K562 (cell line): Measurements from ENCODE around the gene CGA. TPM values are rescaled to one million over a fixed set of nuclear protein-coding genes. Genes with fewer than 3 reads are reported as not detected.
A peak's percentile ranks its signal among the peaks of the same experiment; 100 is the strongest.

Source experiments
- ATAC-seq: fragments of 200-7000 bp; cut with Tn5 transposase; 3 replicates; pipeline ENCODE4 v1.9.1; 2020; ENCODE audit warnings: moderate library complexity
- BruUV-seq: library from RNA; stranded (reverse); fragments of 400-500 nt; replicated peaks from 2 replicates; lab custom pipeline; 2021; lab: Mats Ljungman, UMichigan
- CTCF ChIA-PET: fragments of 300-600 bp; formaldehyde crosslinking; extraction: SDS; loops from one replicate; lab custom pipeline; 2021; ENCODE audit warnings: low intra/inter-chr PET ratio; lab: Yijun Ruan, JAX
- POLR2A ChIA-PET: fragments of 300-600, 350-650 bp; sonication (Branson Sonifier 250); formaldehyde crosslinking; extraction: SDS; loops from one replicate; lab custom pipeline; 2021; ENCODE audit warnings: antibody characterized with exemption, inconsistent platforms; lab: Yijun Ruan, JAX
- DNase-seq, 4 experiments: peaks; one replicate each; pipeline versions ENCODE4 v3.0.0 to v3.0.0-alpha.2; 2011 to 2018; ENCODE audit warnings: low spot score in 3 of 4, mixed read lengths in 3 of 4; ENCODE audit errors: extremely low read depth in 1 of 4
- FAIRE-seq: peaks from 2 replicates; lab custom pipeline; 2011; peaks lifted over from hg19 to GRCh38; lab: Jason Lieb, UNC
- H2AFZ ChIP-seq: 2 replicates; pipeline ENCODE4 v1.6.0; 2011; ENCODE audit warnings: low read depth, low read length, control low read depth, inconsistent platforms
- H3K27ac ChIP-seq: fragments of 200-600 bp; 3 replicates; pipeline ENCODE4 v1.8.0; 2011; ENCODE audit warnings: low read depth, mild to moderate bottlenecking, control low read depth, inconsistent platforms, low read length, moderate library complexity, mixed read lengths; ENCODE audit errors: extremely low read depth
- H3K27me3 ChIP-seq, 2 experiments: fragments of 300-600 bp in 1 of 2; 2 replicates in 1 of 2; 3 replicates in 1 of 2; pipeline versions ENCODE4 v1.6.0 to v1.8.0; 2011; ENCODE audit warnings: inconsistent platforms in 2 of 2, low read length in 2 of 2, mild to moderate bottlenecking in 1 of 2, mixed read lengths in 1 of 2, moderate library complexity in 1 of 2; ENCODE audit not compliant: control insufficient read depth in 2 of 2, insufficient read depth in 2 of 2
- H3K36me3 ChIP-seq: fragments of 300-600 bp; 3 replicates; pipeline ENCODE4 v1.8.0; 2011; ENCODE audit warnings: mild to moderate bottlenecking, low read length, inconsistent platforms; ENCODE audit not compliant: control insufficient read depth, insufficient read depth
- H3K4me1 ChIP-seq, 2 experiments: fragments of 200-600 bp in 1 of 2; replicated peaks in 1 of 2; 2 replicates in 1 of 2; 3 replicates in 1 of 2; pipeline versions ENCODE4 v1.5.1 to v1.8.0; 2011; ENCODE audit warnings: inconsistent platforms in 2 of 2, low read length in 2 of 2, mild to moderate bottlenecking in 1 of 2, mixed read lengths in 1 of 2, moderate library complexity in 1 of 2; ENCODE audit not compliant: control insufficient read depth in 2 of 2, insufficient read depth in 2 of 2
- H3K4me2 ChIP-seq: 2 replicates; pipeline ENCODE4 v1.6.1; 2011; ENCODE audit warnings: low read length, control low read depth, inconsistent platforms, mixed read lengths; ENCODE audit not compliant: insufficient read depth
- H3K4me3 ChIP-seq: fragments of 200-600 bp; sonication (generic), shearing (Covaris generic); 2 replicates; pipeline ENCODE4 v1.5.1; 2016; ENCODE audit warnings: control low read depth, inconsistent platforms
- H3K79me2 ChIP-seq: fragments of 200-600 bp; 3 replicates; pipeline ENCODE4 v1.8.0; 2011; ENCODE audit warnings: low read length, inconsistent platforms; ENCODE audit not compliant: control insufficient read depth, insufficient read depth
- H3K9ac ChIP-seq, 2 experiments: 2 replicates each; pipeline versions ENCODE4 v1.6.0 to v1.6.1; 2011; ENCODE audit warnings: low read depth in 2 of 2, low read length in 2 of 2, control low read depth in 1 of 2, inconsistent platforms in 1 of 2, mild to moderate bottlenecking in 1 of 2, mixed read lengths in 1 of 2; ENCODE audit not compliant: insufficient read depth in 1 of 2
- H3K9me1 ChIP-seq: one replicate; pipeline ENCODE4 v1.6.0; 2011; ENCODE audit warnings: inconsistent platforms, mild to moderate bottlenecking, low read length, moderate library complexity; ENCODE audit not compliant: control insufficient read depth, insufficient read depth
- H3K9me3 ChIP-seq: replicated peaks from 2 replicates; pipeline ENCODE4 v1.5.1; 2011; ENCODE audit warnings: low read depth, low read length, inconsistent platforms; ENCODE audit not compliant: control insufficient read depth, insufficient read depth
- H4K20me1 ChIP-seq: replicated peaks from 2 replicates; pipeline ENCODE4 v1.6.1; 2011; ENCODE audit warnings: low read length, inconsistent platforms, mixed read lengths; ENCODE audit not compliant: control insufficient read depth, insufficient read depth
- ASH1L ChIP-seq: fragments of 450-650 bp; IDR thresholded peaks from 2 replicates; pipeline ENCODE4 v1.6.1; 2018; ENCODE audit warnings: borderline replicate concordance, mild to moderate bottlenecking, low read depth; ENCODE audit not compliant: partially characterized antibody
- ETV6 ChIP-seq, 3 experiments: fragments of 150-350 bp in 1 of 3; sonication (generic) in 1 of 3; formaldehyde crosslinking in 1 of 3; IDR thresholded peaks; 2 replicates each; pipeline versions ENCODE4 v1.6.1 to v1.8.0; 2014 to 2022; ENCODE audit warnings: borderline replicate concordance in 2 of 3, low read depth in 2 of 3, antibody characterized with exemption in 1 of 3, low read length in 1 of 3, mild to moderate bottlenecking in 1 of 3, missing genetic modification reagents in 1 of 3
- HINFP ChIP-seq: fragments of 450-650 bp; conservative IDR thresholded peaks from 2 replicates; pipeline ENCODE4 v1.6.1; 2016; ENCODE audit warnings: missing genetic modification characterization, low read depth, mild to moderate bottlenecking, control low read depth, missing compliant biosample characterization
- MAFF ChIP-seq: IDR thresholded peaks from 2 replicates; pipeline ENCODE4 v1.6.1; 2012; ENCODE audit warnings: low read length, improper control_type of control experiment
- NCOR1 ChIP-seq: fragments of 450-650 bp; IDR thresholded peaks from 2 replicates; pipeline ENCODE4 v1.6.1; 2016; ENCODE audit warnings: mild to moderate bottlenecking, moderate library complexity
- PHF21A ChIP-seq: fragments of 450-650 bp; IDR thresholded peaks from 2 replicates; pipeline ENCODE4 v1.6.1; 2017; ENCODE audit warnings: low read depth, borderline replicate concordance
- PREB ChIP-seq: sonication (generic); formaldehyde crosslinking; IDR thresholded peaks from 2 replicates; pipeline ENCODE4 v1.8.1; 2023; ENCODE audit warnings: mild to moderate bottlenecking, missing genetic modification reagents
- TCF7L2 ChIP-seq: fragments of 150-350 bp; IDR thresholded peaks from 2 replicates; pipeline ENCODE4 v1.6.1; 2016; ENCODE audit warnings: low read depth, mild to moderate bottlenecking, low read length, moderate library complexity
- TFAP4 ChIP-seq: sonication (generic); formaldehyde crosslinking; IDR thresholded peaks from 2 replicates; pipeline ENCODE4 v1.8.0; 2022; ENCODE audit warnings: missing genetic modification reagents, mild to moderate bottlenecking, moderate library complexity, borderline replicate concordance
- ZBTB49 ChIP-seq: sonication (generic); formaldehyde crosslinking; IDR thresholded peaks from 2 replicates; pipeline ENCODE4 v1.8.0; 2022; ENCODE audit warnings: missing genetic modification reagents, mild to moderate bottlenecking, borderline replicate concordance
- ZC3H4 ChIP-seq: sonication (generic); formaldehyde crosslinking; IDR thresholded peaks from 2 replicates; pipeline ENCODE4 v1.9.0; 2021; ENCODE audit warnings: missing genetic modification reagents, borderline replicate concordance
- ZNF146 ChIP-seq: IDR thresholded peaks from one replicate; pipeline ENCODE4 v1.6.1; 2018; ENCODE audit warnings: missing compliant biosample characterization; ENCODE audit not compliant: unreplicated experiment
- ZNF57 ChIP-seq: fragments of 450-650 bp; formaldehyde crosslinking; IDR thresholded peaks from 2 replicates; pipeline ENCODE4 v1.4.0; 2020; ENCODE audit warnings: mild to moderate bottlenecking, moderate library complexity
- ZNF583 ChIP-seq: fragments of 250-450 bp; sonication (Bioruptor Pico); IDR thresholded peaks from 2 replicates; pipeline ENCODE4 v1.4.0; 2020
- ZNF79 ChIP-seq: fragments of 250-450 bp; sonication (Bioruptor Pico); IDR thresholded peaks from 2 replicates; pipeline ENCODE4 v1.4.0; 2020; ENCODE audit warnings: low read depth, mild to moderate bottlenecking, moderate library complexity
- WGBS: fragments of 100-300 bp; shearing (Covaris generic); methylation state at CpG from one replicate; pipeline ENCODE4 v1.1.6; 2016; ENCODE audit warnings: low coverage, mixed read lengths; ENCODE audit not compliant: insufficient coverage; ENCODE audit errors: missing lambda C conversion rate; 5-methylcytosine and 5-hydroxymethylcytosine counted together
- in situ Hi-C: fragments of 300-500 bp; cut with MboI; formaldehyde crosslinking; loops from 4 replicates; pipeline ENCODE4 v1.15.0; 2018; ENCODE audit warnings: inconsistent platforms, mixed read lengths
- intact Hi-C: fragments of 100-400 bp; cut with micrococcal nuclease; formaldehyde crosslinking; loops from 2 replicates; pipeline ENCODE4 v1.14.2; 2022
- polyA plus RNA-seq, 8 experiments: library from polyadenylated mRNA; depleted of rRNA in 4 of 8; stranded (reverse) in 5 of 8; unstranded in 3 of 8; fragments of >200 nt; fragmentation: Nextera tagmentation in 2 of 8; fragmentation: Illumina TruSeq in 1 of 8; extraction: Ambion mirVana in 2 of 8; extraction: Trizol in 1 of 8; gene quantifications; 2 replicates each; pipeline versions ENCODE4 v1.2.1 to v1.2.3, GENCODE V29; 2011 to 2014; ENCODE audit warnings: inconsistent platforms in 1 of 8, missing spikeins in 1 of 8
- total RNA-seq, 7 experiments: library from RNA; depleted of rRNA in 6 of 7; stranded (reverse); fragments of >200 nt in 6 of 7; fragmentation: Illumina TruSeq in 2 of 7; extraction: Trizol in 2 of 7; gene quantifications; 2 replicates each; pipeline versions ENCODE4 v1.2.1 to v1.2.3, GENCODE V29; 2011 to 2021; ENCODE audit warnings: low replicate concordance in 1 of 7

The CGA gene
- total and polyA plus RNA-seq, 9 of the 15 experiments (the other 6 are each of a cell fraction or from before 2014, with no cell fraction given): 0.13 to 0.24 TPM; not detected in 7

- DNase-seq: peak; percentile 75 to 83 (median 78)
- H3K4me1 ChIP-seq: no peaks in the 10 kb centered on the region
- POLR2A ChIA-PET: interaction anchor here (1.1 kb wide), 2 partner anchors 8 to 11 kb away, joined by 3 read pairs; no protein-coding TSS in a partner anchor
- no peak overlapping the region for H3K4me3 ChIP-seq
- CTCF ChIA-PET: no interaction called here
- no peaks in the 10 kb centered on the region for H3K36me3 ChIP-seq
- 13% methylated on average over 8 of the region's 8 CpGs for WGBS
- peak; percentile 94 for FAIRE-seq
- H3K9ac ChIP-seq: no peak overlapping the region
- peak; percentile 99 for ATAC-seq
- H3K79me2 ChIP-seq: no peaks in the 10 kb centered on the region
- in situ Hi-C loops: loop anchor here (10.0 kb wide), 1 partner anchor 176 kb away; no protein-coding TSS in a partner anchor
- no peaks in the 10 kb centered on the region for H4K20me1 ChIP-seq
- no TSS peak for BruUV-seq
- no peaks in the 10 kb centered on the region for H3K9me1 ChIP-seq
- no peak overlapping the region for H3K4me2 ChIP-seq
- H3K9me3 ChIP-seq: no peaks in the 10 kb centered on the region
- H3K27ac ChIP-seq: no peak overlapping the region
- intact Hi-C loops: loop anchor here (10.0 kb wide), 1 partner anchor 846 kb away; no protein-coding TSS in a partner anchor
- H3K27me3 ChIP-seq: peaks cover 2 to 4% of the 10 kb centered on the region in 2 experiments; a peak in 2 of 5 replicates
- H2AFZ ChIP-seq: no peak overlapping the region
- TF ChIP-seq MAFF: no peak; the same call in 1 of the 2 replicates
- TF ChIP-seq PREB: no peak
- TF ChIP-seq TFAP4 (CRISPR knock-in tag): peak; percentile 20; the same call in 1 of the 2 replicates
- no peak for TF ChIP-seq ZNF79 (CRISPR knock-in tag)
- TF ChIP-seq HINFP (tag): no peak
- no peak for TF ChIP-seq TCF7L2
- no peak for TF ChIP-seq ZNF583 (CRISPR knock-in tag)
- no peak for TF ChIP-seq NCOR1
- no peak for TF ChIP-seq PHF21A
- no peak for TF ChIP-seq ETV6 (IDR thresholded peaks at IDR 0.05; ENCODE audit: borderline replicate concordance in 1 of 2, low read depth in 2 of 2, low read length in 1 of 2)
- no peak for TF ChIP-seq ETV6 (CRISPR knock-in tag; IDR thresholded peaks at IDR 0.05; ENCODE audit: borderline replicate concordance)
- TF ChIP-seq ASH1L: no peak
- TF ChIP-seq ZNF57 (CRISPR knock-in tag): no peak
- no peak for TF ChIP-seq ZBTB49 (CRISPR knock-in tag)
- TF ChIP-seq ZNF146 (CRISPR knock-in tag): no peak
- no peak for TF ChIP-seq ZC3H4 (CRISPR knock-in tag)
These were observed 15.8 kb downstream of the CGA start for GRCh38 chr6:87078983-87079616.
